Lower lobe of right lung (tissue), 2 donors: Measurements from ENCODE around the gene ZNF816. TPM values are rescaled to one million over a fixed set of nuclear protein-coding genes. Genes with fewer than 3 reads are reported as not detected.

Source experiments
- ATAC-seq, 2 donors: fragments of 200-7000 bp; cut with Tn5 transposase; one replicate each; pipeline ENCODE4 v1.9.1; 2020 to 2022; ENCODE audit warnings: mild to moderate bottlenecking in 2 of 2, moderate library complexity in 2 of 2
- DNase-seq: peaks from one replicate; pipeline ENCODE4 v3.0.0-alpha.2; 2020
- H3K27ac ChIP-seq: fragments of 200-600 bp; one replicate; pipeline ENCODE4 v1.8.0; 2022
- H3K27me3 ChIP-seq: fragments of 200-600 bp; one replicate; pipeline ENCODE4 v1.8.0; 2022; ENCODE audit warnings: low read depth
- H3K36me3 ChIP-seq: fragments of 200-600 bp; one replicate; pipeline ENCODE4 v1.8.0; 2022; ENCODE audit warnings: mild to moderate bottlenecking
- H3K4me1 ChIP-seq: fragments of 200-600 bp; one replicate; pipeline ENCODE4 v1.8.0; 2022
- H3K4me3 ChIP-seq: fragments of 200-600 bp; one replicate; pipeline ENCODE4 v1.8.0; 2022; ENCODE audit warnings: mild to moderate bottlenecking
- H3K9me3 ChIP-seq: fragments of 200-600 bp; one replicate; pipeline ENCODE4 v1.8.0; 2022
- intact Hi-C: fragments of 100-400 bp; cut with DNase I; formaldehyde crosslinking; loops from one replicate; pipeline ENCODE4 v1.11.0; 2022
- total RNA-seq: library from RNA; stranded (reverse); fragmentation: NEBNext Ultra II Directional; extraction: Animal tissue kit (Norgen Biotek cat#: 25700); gene quantifications from one replicate; pipeline ENCODE4 v1.2.1, GENCODE V29; 2021
- TF ChIP-seq, protein P1 (sequence below): fragments of 200-600 bp; IDR thresholded peaks from one replicate; pipeline ENCODE4 v1.8.0; 2022; ENCODE audit warnings: antibody characterized with exemption, mild to moderate bottlenecking
- donor health status: DM: no; HTN: yes; CAD: no; lungs with severe emphysema.

ZNF816 gene
- total RNA-seq, 1 donor from 2014 or later = 12.0 TPM

DNA sequence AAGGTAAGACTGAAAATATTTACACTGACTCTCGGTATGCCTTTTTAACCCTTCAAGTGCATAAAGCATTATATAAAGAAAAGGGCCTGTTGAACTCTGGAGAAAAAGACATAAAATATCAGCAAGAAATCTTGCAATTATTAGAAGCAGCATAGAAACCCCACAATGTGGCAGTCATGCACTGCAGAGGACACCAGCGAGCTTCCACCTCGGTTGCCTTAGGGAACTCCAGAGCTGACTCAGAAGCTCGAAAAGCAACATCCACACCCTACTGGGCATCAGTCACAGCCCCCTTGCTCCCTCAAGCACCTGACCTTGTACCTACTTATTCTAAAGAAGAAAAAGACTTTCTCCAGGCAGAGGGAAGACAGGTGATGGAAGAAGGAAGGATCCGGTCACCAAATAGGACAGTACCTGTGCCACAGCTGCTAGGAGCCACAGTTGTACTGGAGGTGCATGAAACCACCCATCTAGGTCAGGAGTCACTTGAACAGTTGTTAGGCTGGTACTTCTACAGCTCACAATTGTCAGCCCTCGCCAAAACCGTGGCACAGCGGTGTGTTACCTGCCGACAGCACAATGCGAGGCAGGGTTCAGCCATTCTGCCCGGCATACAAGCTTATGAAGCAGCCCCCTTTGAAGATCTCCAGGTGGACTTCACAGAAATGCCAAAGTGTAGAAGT is 2.9 kb downstream of the ZNF816 start:
- no peak for DNase-seq
- Histone ChIP-seq H3K27ac (no peak overlapping the region), H3K4me3 (no peak overlapping the region), H3K27me3 (no peaks in the 10 kb centered on the region), H3K4me1 (peaks cover 14% of the 10 kb centered on the region), H3K36me3 (peaks cover 18% of the 10 kb centered on the region), H3K9me3 (peaks cover 34% of the 10 kb centered on the region)
- no peak for ATAC-seq
- TF ChIP-seq, protein P1, sequence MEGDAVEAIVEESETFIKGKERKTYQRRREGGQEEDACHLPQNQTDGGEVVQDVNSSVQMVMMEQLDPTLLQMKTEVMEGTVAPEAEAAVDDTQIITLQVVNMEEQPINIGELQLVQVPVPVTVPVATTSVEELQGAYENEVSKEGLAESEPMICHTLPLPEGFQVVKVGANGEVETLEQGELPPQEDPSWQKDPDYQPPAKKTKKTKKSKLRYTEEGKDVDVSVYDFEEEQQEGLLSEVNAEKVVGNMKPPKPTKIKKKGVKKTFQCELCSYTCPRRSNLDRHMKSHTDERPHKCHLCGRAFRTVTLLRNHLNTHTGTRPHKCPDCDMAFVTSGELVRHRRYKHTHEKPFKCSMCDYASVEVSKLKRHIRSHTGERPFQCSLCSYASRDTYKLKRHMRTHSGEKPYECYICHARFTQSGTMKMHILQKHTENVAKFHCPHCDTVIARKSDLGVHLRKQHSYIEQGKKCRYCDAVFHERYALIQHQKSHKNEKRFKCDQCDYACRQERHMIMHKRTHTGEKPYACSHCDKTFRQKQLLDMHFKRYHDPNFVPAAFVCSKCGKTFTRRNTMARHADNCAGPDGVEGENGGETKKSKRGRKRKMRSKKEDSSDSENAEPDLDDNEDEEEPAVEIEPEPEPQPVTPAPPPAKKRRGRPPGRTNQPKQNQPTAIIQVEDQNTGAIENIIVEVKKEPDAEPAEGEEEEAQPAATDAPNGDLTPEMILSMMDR = no peak
- intact Hi-C loops = no loop called here

- DNase-seq = no peak
- H3K9me3 ChIP-seq = peaks cover 49% of the 10 kb centered on the region
- peaks cover 14% of the 10 kb centered on the region for H3K4me1 ChIP-seq
- no peak for ATAC-seq
- H3K27ac ChIP-seq = no peak overlapping the region
- no peaks in the 10 kb centered on the region for H3K27me3 ChIP-seq
- TF ChIP-seq, protein P1 = no peak
- H3K36me3 ChIP-seq = peaks cover 34% of the 10 kb centered on the region
- no peak overlapping the region for H3K4me3 ChIP-seq
- intact Hi-C loops = no loop called here
These were observed 5.1 kb downstream of the ZNF816 start for GRCh38 chr19:52957591-52957990.

GRCh38 chr19:52956917-52957316 is 5.8 kb downstream of the ZNF816 start:
- H3K4me3 ChIP-seq = no peak overlapping the region
- peaks cover 11% of the 10 kb centered on the region for H3K4me1 ChIP-seq
- TF ChIP-seq, protein P1 = no peak
- H3K36me3 ChIP-seq = peaks cover 41% of the 10 kb centered on the region
- no peak overlapping the region for H3K27ac ChIP-seq
- no peaks in the 10 kb centered on the region for H3K27me3 ChIP-seq
- DNase-seq = no peak
- ATAC-seq = no peak
- intact Hi-C loops = no loop called here
- H3K9me3 ChIP-seq = peaks cover 55% of the 10 kb centered on the region

DNA sequence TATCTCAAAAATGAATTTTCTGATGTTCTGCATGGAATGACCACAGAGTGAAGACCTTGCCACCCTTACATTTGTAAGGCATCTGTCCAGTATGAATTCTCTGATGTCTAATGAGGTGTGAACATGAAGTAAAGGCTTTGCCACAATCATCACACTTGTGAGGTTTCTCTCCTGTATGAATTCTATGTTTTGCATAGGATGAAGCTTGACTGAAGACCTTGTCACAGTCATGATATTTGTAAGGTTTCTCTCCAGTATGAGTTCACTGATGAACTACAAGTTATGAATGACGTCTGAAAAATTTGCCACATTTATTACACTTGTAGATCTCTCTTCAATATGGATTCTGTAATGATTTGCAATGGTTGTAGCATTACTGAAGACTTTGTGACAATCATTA is 13.3 kb downstream of the ZNF816 start:
- peaks cover 35% of the 10 kb centered on the region for H3K36me3 ChIP-seq
- intact Hi-C loops = no loop called here
- H3K4me1 ChIP-seq = no peaks in the 10 kb centered on the region
- H3K27me3 ChIP-seq = no peaks in the 10 kb centered on the region
- peaks cover 72% of the 10 kb centered on the region for H3K9me3 ChIP-seq
- H3K27ac ChIP-seq = no peak overlapping the region
- DNase-seq (no peak), ATAC-seq (no peak)
- H3K4me3 ChIP-seq = no peak overlapping the region
- TF ChIP-seq, protein P1 = no peak

- Histone ChIP-seq H3K9me3 (peaks cover 65% of the 10 kb centered on the region), H3K27me3 (no peaks in the 10 kb centered on the region), H3K4me3 (no peak overlapping the region), H3K36me3 (peaks cover 27% of the 10 kb centered on the region), H3K27ac (no peak overlapping the region), H3K4me1 (peaks cover 2% of the 10 kb centered on the region)
- TF ChIP-seq, protein P1 = no peak
- ATAC-seq (no peak), DNase-seq (no peak)
- intact Hi-C loops = no loop called here
These were observed 14.5 kb downstream of the ZNF816 start for GRCh38 chr19:52948025-52948770.
